HT-29 (cell line): ENCODE measurements around the gene EEF1A2. TPM values are rescaled to one million over a fixed set of nuclear protein-coding genes. Genes with fewer than 3 reads are reported as not detected.
"Not testable (repeated sequence)": the region's sequence is repeated elsewhere in the genome, so short reads cannot be mapped to it uniquely, and the experiment has no call there.

Source experiments
- DNase-seq: peaks from one replicate; pipeline ENCODE4 v3.0.0-alpha.2; 2015; ENCODE audit warnings: low spot score
- total RNA-seq: library from RNA; depleted of rRNA; stranded (reverse); fragments of >200 nt; shearing (Covaris generic); gene quantifications from 2 replicates; pipeline ENCODE4 v1.2.3, GENCODE V29; 2014

The EEF1A2 gene
- total RNA-seq, 1 experiment from 2014 or later = 38.0 TPM

DNA sequence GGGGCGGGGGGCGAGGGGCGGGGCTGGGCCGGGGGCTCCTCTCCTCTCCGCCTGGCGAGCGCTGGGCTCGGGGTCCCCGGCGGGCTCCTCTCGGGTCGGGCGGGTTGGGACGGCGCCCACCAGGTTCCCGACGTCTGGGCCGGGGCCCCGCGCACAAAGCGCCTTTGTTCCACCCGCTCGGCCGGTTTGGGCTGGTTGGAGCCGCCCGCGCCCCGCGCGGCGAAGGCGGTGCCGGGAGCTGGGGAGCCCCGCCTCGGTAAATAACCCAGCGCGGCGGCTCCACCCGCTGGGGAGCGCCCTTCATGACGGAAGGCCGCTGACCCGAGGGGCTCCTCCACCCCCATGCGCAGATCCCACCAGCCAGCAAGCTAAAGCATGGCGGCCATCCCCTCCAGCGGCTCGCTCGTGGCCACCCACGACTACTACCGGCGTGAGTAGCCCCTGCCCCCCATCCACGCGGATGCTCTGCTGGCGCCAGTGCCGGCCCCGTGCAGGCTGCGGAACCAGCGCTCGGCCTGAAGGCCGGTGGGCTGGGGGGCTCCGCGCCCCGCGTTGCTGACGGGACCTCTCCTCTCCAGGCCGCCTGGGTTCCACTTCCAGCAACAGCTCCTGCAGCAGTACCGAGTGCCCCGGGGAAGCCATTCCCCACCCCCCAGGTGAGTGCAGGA lies 22.2 kb upstream of the EEF1A2 start:
- DNase-seq = peak; percentile 96

DNA sequence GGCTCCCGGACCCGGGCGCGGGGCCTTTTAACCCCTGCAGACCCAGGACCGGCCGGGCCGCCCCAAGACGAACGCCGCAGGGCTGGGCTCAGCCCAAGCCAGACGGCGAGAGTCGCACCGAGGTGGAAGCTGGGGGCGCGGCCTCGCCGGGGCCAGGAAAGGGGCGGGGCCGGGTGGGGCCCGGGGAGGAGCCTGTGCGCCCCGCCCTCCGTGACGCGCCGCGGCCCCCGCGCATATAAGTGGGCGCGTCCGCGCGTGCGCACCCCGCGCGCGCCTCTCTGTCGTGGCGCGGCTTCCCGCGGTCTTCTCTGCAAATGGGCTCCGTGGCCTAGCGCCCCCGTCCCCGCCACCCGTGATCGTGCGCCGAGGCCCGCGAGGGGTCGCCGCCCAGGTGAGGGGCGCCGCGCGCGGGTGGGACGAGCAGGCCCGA lies 21.6 kb upstream of the EEF1A2 start, which contains the start of gene PPDPF:
Gene PPDPF, plus strand, starts transcription at position 262 of the 430 bp plus-strand sequence. CDS start 544 bp downstream, outside the sequence.
- DNase-seq = peak; percentile 92

DNA sequence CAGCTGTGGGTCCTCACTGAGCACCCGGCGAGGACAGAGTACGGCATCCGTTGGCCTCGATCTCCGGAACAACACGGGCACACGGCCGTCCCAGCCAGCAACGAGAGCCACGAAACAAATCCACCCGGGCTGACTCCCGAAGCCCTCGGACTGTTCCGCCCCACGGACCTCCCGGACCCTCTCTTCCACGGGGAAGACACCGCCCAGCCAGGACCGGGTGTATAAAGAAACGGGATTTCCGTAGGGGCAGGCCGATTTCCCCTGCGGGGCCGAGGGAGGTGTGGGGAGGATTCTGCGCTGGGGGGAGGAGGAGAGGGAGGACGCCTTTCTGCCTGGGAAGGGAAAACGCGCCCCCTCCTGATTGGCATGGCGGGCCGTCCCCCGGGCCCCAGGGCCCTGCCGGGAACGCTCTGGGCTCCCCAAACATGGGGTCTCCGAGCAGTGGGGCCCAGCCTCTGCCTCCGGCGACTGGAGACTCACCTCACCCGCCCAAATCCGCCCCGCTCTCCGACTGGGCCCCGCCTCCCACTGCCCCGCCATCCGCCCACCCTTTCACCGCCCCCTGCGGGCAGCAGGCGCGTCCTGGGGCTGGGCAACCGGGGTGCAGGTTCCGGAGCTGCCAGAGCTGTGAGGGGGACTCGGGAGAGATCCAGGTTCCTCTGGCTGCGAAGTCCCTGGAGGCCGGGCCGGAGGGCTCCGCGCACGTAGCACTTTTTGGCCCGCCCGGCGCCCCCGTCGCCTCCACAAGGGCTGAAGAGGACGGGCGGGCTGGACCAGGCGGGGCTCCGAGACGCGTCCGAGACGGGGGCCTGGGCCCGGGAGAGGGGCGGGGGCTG lies 21.0 kb upstream of the EEF1A2 start:
- DNase-seq = no peak

DNA sequence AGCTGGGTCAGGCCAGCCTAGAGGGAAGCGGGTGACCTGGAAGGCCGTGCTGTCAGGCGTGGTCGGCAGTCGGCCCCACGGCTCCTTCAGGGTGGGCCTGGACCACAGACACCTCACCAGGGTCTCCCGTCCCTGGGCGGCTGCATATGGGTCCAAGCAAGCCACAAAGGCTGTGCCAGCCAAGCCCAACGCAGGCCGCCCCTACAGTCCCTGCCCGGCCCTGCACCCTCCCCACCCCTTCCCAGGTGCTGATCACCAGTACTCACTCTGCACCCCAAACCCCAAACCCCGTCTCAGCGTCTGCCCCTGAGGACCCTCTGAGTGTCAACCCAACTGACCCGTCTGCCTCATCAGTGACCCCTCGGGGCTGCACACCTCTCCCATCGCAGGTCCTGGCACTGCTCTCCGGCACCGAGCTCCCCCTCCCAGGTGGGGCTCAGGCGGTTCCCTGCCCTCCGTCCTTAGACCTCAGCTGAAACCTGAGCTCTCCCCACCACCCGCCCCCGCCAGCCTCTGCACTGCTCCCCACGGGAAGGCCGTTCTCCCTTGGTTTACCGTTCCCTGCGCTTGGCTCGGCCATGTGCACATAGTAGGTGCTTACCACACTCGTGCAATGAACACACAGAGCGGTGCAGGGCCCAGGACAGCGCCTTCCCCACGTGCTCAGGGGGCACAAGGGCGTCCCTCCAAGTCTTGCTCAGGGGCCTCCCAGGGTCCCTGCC lies 20.2 kb upstream of the EEF1A2 start:
- no peak for DNase-seq

DNA sequence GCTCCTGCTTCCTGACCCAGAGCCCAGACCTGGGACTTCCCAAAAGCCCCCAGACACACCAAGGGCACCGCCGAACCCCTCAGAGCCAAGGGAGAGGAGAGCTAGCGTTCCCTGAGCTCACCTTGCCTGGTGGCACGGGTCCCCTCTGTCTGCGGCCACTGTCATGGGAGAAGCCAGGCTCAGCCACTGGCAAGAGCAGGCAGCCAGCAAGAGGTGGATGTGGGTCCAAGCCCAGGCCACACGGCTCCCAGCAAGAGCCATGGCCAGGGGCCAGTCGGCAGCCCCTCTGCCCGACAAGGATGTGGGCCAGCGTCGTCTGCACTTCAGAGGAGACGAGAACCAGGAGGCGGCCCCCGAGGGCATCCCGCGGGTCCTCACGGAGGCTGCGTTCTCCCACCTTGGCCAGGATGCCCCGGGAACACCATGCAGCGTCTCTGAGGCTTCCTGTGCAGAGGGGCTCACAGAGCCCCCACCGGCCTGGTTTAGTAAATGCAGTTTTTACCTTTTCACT lies 19.5 kb upstream of the EEF1A2 start:
- DNase-seq = no peak

DNA sequence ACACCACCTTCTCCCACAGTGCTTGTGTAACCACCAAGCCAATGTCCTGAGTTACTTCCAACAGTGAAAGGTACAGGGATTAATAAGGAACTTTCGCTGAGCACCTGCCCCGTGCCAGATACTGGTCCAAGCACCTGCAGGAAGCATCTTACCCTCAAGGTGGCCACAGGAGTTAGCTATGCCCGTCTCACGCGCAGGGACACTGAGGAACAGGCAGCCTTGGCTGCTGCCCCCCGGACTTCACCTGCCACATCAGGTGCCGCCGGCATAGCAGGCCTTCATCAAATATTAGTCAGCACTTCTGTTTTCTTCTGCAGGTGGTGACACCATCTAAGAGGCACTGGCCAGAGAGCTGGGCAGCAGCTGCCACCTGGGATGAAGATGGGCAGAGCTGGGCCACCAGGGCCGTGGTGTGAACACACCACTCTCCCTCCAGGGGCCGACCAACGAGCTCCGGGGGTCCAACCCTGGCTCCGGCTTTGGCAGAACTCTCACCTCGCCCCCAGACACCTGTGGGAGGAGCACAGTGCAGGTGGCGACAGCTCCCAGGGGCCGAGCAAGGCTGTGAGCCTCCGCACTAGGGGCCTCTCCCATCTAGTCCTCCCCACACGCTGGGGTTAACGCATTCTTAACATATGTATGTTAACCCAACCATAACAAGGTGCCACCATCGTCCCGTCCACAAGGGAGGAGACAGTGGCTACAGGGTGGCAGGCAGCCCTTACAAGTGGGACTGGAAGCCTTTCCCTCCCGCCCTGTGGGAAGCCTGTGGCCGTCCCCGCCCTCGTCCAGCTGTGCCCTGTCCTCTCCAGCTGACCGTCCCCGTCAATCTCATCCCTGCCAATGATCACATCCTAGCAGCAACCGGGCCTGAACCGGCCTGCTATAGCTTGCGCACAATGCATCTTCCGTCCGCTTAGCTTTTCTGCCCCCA lies 18.8 kb upstream of the EEF1A2 start:
- no peak for DNase-seq

DNA sequence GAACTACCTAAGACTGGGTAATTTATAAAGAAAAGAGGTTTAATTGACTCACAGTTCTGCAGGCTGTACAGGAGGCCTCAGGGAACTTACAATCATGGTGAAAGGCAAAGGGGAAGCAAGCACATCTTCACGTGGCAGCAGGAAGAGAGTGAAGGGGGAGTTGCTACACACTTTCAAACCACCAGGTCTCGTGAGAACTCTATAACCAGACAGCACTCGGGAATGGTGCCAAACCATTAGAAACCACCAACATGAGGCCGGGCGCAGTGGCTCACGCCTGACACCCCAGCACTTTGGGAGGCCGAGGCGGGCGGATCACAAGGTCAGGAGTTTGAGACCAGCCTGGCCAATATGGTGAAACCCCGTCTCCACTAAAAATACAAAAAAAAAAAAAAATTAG lies 15.6 kb upstream of the EEF1A2 start:
- DNase-seq = not testable (repeated sequence)

DNA sequence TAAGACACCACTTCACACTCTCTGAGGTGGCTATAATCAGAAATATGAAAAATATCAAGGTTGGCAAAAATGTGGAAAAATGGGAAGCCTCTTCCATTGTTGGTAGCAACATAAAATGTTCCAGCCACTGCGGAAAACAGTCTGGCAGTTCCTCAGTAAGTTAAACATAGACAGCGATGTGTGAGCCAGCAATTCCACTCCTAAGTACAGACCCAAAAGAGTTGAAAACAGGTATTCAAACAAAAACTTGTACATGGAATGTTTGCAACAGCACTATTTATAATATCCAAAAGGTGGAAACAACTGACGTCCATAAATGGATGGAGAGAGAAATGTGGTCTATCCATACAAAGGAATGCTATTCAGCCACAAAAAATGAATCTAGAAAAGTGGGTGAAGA lies 14.3 kb upstream of the EEF1A2 start:
- no peak for DNase-seq

DNA sequence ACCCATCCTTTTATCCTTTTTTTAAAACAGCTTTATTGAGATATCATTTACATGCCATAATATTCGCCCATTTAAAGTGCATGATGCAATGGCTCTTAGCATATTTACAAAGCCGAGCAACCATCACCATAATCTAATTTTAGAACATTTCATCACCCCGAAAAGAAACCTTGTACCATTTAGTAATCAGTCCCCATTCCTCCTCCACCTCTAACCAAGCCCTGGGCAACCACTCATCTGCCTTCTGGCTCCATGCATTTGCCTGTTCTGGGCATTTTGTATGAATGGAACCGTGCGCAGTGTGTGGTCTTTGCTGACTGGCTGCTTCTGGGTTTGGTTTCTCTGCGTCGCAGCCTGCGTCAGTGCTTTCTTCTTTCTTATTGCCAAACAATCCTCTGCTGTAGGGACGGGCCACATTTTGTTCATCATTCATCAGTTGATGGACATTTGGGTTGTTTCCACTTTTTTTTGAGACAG lies 10.2 kb upstream of the EEF1A2 start:
- DNase-seq = no peak

DNA sequence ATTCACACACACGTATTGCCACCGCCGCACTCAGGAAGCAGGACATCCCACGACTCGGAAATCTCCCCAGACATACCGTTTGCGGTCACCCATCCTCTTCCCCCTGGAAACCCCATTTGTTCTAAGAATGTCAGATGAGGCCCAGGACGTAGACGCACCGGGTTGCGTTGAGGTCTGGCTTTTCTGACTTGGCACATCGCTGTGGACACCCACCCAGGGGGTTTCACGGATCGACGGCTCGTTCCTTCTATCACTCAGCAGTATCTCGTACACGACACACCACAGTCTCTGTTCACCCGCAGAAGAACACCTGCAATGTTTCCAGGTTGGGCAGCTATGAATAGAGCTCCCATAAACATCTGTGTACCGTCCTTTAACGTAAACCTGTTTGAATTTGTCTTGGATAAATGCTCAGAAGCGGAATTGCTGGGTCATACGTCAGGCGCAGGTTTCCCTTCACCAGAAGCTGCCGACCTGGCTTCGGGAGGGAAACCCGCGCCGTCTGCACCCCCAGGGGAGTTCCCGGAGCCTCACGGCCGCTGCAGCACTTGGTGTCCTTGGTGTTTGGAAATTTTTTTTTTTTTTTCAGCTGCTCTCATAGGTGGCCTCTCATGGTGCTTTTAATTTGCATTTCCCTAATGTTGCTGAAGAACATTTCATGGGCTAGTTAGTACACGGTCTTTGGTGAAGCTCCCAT lies 9.3 kb upstream of the EEF1A2 start:
- no peak for DNase-seq

DNA sequence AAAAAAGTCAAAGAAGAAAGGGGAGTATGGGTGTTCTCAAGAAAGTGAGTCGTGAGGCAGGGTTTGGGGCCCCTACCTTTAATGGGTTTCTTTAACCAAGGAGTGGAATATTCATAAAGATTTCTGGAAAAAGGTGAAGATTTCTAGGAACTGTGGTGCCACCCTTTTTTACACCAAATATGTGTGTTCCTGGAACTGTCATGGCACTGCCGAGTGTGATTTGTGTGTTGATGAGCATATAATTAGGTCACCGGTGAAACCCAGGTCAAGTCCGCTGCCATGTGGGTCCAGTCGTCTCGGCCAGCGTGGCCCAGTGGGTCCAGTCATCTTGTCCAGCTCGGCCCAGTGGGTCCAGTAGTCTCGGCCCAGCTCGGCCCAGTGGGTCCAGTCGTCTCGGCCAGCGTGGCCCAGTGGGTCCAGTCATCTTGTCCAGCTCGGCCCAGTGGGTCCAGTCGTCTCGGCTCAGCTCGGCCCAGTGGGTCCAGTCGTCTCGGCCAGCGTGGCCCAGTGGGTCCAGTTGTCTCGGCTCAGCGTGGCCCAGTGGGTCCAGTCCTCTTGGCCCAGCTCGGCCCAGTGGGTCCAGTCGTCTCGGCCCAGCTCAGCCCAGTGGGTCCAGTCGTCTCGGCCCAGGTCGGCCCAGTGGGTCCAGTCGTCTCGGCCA lies 8.3 kb upstream of the EEF1A2 start:
- DNase-seq = no peak

DNA sequence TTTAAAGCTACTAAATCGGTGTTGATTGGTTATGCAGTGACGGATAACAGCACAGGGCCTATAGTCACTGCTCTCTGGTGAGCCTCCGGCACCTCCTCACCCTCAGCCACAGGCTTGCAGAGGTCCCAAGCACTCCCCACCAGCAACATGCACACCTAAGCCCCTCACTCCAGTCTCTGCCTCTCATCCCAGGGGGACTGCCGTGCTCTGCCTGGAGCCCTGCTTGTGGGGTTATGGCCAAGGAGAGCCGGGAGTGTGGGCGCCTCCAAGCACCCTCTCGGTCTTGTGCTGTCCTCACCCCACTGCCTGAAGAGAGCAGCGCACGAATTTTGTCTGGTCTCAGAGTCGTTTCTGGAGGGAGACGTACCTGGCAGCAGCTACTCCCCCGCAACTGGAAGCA lies 6.8 kb upstream of the EEF1A2 start:
- DNase-seq = no peak

DNA sequence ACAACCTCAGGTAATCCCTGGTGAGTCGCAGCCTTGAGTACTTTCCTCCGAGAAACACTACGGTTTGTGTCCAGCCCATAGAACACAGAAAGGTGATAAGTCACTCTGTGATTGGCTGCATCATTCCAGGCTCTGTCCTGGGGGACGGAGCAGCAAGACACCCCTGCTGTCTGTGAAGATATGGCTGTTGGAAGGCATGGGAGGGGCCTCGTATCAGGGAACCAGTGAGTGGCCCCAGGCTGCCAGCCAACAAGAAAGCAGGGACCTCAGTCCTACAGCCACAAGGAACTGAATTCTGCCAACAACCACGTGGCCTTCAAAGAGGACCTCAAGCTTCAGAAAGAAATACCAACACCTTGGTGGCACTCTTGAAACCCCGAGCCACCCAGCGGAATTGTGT lies 6.4 kb upstream of the EEF1A2 start:
- no peak for DNase-seq

DNA sequence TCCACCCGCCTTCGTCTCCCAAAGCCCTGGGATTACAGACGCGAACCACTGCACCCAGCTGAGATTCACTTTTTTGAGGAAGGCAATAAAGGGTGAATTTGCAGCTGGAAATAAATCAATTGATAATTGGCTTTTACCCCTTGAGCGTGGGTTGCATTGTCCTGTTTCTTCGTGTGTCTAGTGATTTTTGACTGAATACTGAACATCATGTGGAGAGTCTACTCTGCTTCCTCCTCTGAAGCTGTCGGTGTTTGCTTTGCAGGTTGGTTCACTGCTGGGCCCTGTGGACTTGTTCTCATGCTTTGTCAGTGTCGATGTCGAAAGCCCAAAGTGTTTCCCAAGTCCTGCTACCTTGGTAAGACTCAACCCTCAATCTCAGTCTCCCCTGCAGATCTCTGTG lies 5.8 kb upstream of the EEF1A2 start:
- DNase-seq = no peak

DNA sequence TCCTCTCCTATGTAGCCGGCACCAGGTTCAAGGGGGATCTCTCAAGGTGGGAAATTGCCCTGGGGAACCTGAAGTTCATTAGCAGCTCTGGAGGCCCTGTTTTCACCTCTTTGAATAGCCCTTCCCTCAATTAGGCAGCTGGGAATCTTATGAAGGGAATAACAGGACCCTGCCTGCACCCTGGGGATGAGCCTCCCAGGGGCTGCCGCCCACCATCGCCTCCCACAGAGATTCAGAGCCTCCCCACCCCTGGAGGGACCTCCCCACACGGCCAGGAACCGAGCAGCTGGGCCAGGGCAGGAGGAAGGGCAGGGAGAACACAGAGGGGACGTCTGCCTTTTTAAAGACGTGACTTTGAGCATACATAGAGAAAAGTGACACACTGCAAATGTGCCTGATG lies 4.6 kb upstream of the EEF1A2 start:
- DNase-seq = no peak

DNA sequence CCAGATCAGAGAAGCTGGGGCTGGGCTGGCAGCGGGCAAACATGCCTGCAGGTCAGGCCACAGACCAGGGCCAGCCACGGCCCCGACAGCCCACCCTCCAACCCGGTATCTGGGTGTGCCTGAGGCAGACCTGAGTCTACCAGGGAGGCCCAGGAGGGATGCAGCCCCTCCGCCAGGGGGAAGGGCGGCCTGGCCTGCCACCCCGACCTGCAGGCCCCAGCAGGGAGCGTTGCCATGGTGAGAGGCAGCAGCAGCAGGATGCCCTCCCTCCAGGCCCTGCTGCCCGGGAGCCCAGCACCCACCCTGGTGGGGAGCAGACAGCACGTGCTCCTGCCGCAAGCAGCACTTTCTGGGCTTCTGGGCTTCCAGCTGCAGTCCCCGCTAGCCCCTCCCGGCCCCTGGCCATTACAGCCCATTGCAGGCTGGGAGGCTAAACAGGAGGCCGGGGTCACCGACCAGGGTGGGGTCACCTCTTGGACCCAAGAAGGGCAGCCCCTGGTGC lies 3.8 kb upstream of the EEF1A2 start:
- DNase-seq = no peak

DNA sequence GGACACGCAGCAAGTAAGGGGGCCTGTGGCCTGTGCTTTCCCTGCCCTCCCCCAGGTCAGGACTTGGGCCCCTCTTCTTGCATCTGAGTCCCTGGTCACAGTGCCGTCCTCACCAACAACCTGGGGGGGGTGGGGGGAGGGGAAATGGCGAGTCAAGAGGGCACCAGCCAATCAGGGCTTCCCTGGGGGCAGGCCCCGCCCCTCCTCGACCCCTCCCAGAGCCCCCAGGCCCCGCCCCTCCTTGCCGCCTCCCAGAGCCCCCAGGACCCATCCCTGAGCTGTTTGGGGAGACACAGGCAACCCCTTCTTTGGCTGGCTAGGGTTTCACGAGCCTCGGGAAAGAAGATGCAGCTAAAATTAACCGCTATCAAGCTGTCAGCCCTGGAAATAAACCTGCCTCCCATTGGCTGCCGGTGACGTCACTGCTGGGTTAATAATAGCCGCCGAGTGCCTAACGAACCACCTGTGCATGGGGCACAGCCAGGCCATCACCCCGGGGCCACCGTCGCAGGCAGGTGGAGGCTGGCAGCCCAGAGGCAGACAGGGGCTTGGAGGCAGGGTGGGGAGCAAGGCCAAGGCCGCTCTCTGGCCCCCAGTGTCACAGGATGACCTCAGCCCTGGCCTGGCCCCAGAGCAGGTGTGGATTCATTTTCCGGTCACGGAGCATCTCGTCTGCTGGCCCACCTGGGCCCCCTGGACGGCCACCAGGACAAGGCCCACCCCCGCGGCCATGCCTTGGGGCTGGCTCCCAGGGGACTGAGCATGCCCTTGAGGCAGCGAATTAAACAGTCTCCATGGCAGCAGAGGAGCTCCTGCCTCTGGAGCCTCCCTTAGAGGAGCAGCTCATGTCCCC lies 3.2 kb upstream of the EEF1A2 start:
- DNase-seq = peak; percentile 58
